HCT116 (cell line): ENCODE measurements around the gene SETD5. TPM values are rescaled to one million over a fixed set of nuclear protein-coding genes. Genes with fewer than 3 reads are reported as not detected.

Source experiments
- ATAC-seq: fragments of 200-7000 bp; cut with Tn5 transposase; 2 replicates; pipeline ENCODE4 v1.9.1; 2020; ENCODE audit warnings: mild to moderate bottlenecking, moderate library complexity
- BruUV-seq: library from RNA; stranded (reverse); fragments of 400-500 nt; replicated peaks from 2 replicates; lab custom pipeline; 2021; lab: Mats Ljungman, UMichigan
- CTCF ChIA-PET: fragments of 300-600 bp; sonication (Branson Sonifier 250); formaldehyde crosslinking; loops from one replicate; lab custom pipeline; 2021; ENCODE audit warnings: antibody characterized with exemption; lab: Charles Lee
- POLR2A ChIA-PET: fragments of 300-600, 350-600 bp; sonication (Branson Sonifier 250); formaldehyde crosslinking; loops from one replicate; lab custom pipeline; 2021; ENCODE audit warnings: antibody characterized with exemption; lab: Charles Lee
- RAD21 ChIA-PET, 2 experiments: fragments of 300-600 bp; sonication (Branson Sonifier 250); formaldehyde crosslinking; loops; one replicate each; lab custom pipeline; 2023; ENCODE audit warnings: low total read pairs in 2 of 2; ENCODE audit not compliant: uncharacterized antibody in 2 of 2, unreplicated experiment in 2 of 2, low non-redundant PET in 1 of 2; lab: Charles Lee
- DNase-seq: peaks from one replicate; pipeline ENCODE4 v3.0.0-alpha.2; 2010; ENCODE audit warnings: low read depth, low spot score
- H2AFZ ChIP-seq: fragments of 200-600 bp; shearing (Covaris generic), sonication (generic); 2 replicates; pipeline ENCODE4 v1.6.1; 2017; ENCODE audit warnings: low read depth, mixed run types, mixed read lengths, antibody characterized with exemption, low read length; ENCODE audit not compliant: poor library complexity, severe bottlenecking
- H3K27ac ChIP-seq: 2 replicates; pipeline ENCODE4 v1.5.1; 2012; ENCODE audit warnings: low read depth, low read length
- H3K27me3 ChIP-seq: fragments of 200-600 bp; sonication (generic); 2 replicates; pipeline ENCODE4 v1.6.1; 2016; ENCODE audit warnings: mixed run types, low read length, mixed read lengths; ENCODE audit not compliant: insufficient read depth
- H3K36me3 ChIP-seq, 2 experiments: fragments of 200-500 bp in 1 of 2; fragments of 200-600 bp in 1 of 2; sonication (Bioruptor generic) in 1 of 2; sonication (generic) in 1 of 2; 2 replicates each; pipeline versions ENCODE4 v1.5.1 to v1.6.1; 2014 to 2016; ENCODE audit warnings: low read length in 2 of 2, inconsistent platforms in 1 of 2, mixed read lengths in 1 of 2, mixed run types in 1 of 2; ENCODE audit not compliant: insufficient read depth in 2 of 2, control insufficient read depth in 1 of 2
- H3K4me1 ChIP-seq, 2 experiments: fragments of 200-600 bp in 1 of 2; sonication (generic) in 1 of 2; 2 replicates each; pipeline versions ENCODE4 v1.5.1 to v1.6.1; 2012 to 2017; ENCODE audit warnings: low read length in 2 of 2, inconsistent platforms in 1 of 2, mild to moderate bottlenecking in 1 of 2, mixed read lengths in 1 of 2, mixed run types in 1 of 2, moderate library complexity in 1 of 2; ENCODE audit not compliant: insufficient read depth in 2 of 2, control insufficient read depth in 1 of 2
- H3K4me2 ChIP-seq: fragments of 200-600 bp; sonication (generic); 2 replicates; pipeline ENCODE4 v1.6.1; 2017; ENCODE audit warnings: mixed run types, low read length, mixed read lengths
- H3K4me3 ChIP-seq, 2 experiments: fragments of 200-600 bp in 1 of 2; sonication (generic) in 1 of 2; replicated peaks in 1 of 2; 2 replicates each; pipeline ENCODE4 v1.5.1; 2011 to 2016; ENCODE audit warnings: low read length in 2 of 2, control low read depth in 1 of 2, low read depth in 1 of 2, mild to moderate bottlenecking in 1 of 2, mixed read lengths in 1 of 2, mixed run types in 1 of 2
- H3K79me2 ChIP-seq: fragments of 200-600 bp; sonication (generic); 2 replicates; pipeline ENCODE4 v1.6.1; 2017; ENCODE audit warnings: mild to moderate bottlenecking, mixed run types, low read length, moderate library complexity, mixed read lengths; ENCODE audit not compliant: insufficient read depth
- H3K9ac ChIP-seq: fragments of 200-600 bp; sonication (generic); 2 replicates; pipeline ENCODE4 v1.6.1; 2016; ENCODE audit warnings: low read length, mixed read lengths
- H3K9me2 ChIP-seq: fragments of 200-600 bp; sonication (generic), shearing (Covaris generic); 2 replicates; pipeline ENCODE4 v1.6.1; 2017; ENCODE audit warnings: mixed run types, mild to moderate bottlenecking, moderate library complexity; ENCODE audit not compliant: insufficient read depth
- H3K9me3 ChIP-seq, 2 experiments: fragments of 200-500 bp in 1 of 2; fragments of 200-600 bp in 1 of 2; sonication (Bioruptor generic) in 1 of 2; sonication (generic) in 1 of 2; 2 replicates each; pipeline ENCODE4 v1.6.1; 2014 to 2017; ENCODE audit warnings: low read length in 2 of 2, mixed read lengths in 2 of 2, inconsistent platforms in 1 of 2, low read depth in 1 of 2, mild to moderate bottlenecking in 1 of 2, mixed run types in 1 of 2, moderate library complexity in 1 of 2; ENCODE audit not compliant: control insufficient read depth in 1 of 2, insufficient read depth in 1 of 2
- H4K20me1 ChIP-seq: fragments of 200-600 bp; sonication (generic), shearing (Covaris generic); 2 replicates; pipeline ENCODE4 v1.6.1; 2017; ENCODE audit warnings: mixed run types, mild to moderate bottlenecking, moderate library complexity; ENCODE audit not compliant: insufficient read depth
- CBX3 ChIP-seq: IDR thresholded peaks from 2 replicates; pipeline ENCODE4 v1.6.1; 2012; ENCODE audit warnings: low read depth
- EGR1 ChIP-seq: IDR thresholded peaks from 2 replicates; pipeline ENCODE4 v1.6.1; 2012; ENCODE audit warnings: low read depth
- ELF1 ChIP-seq: IDR thresholded peaks from 2 replicates; pipeline ENCODE4 v1.6.1; 2012; ENCODE audit warnings: low read depth, borderline replicate concordance
- JUND ChIP-seq: IDR thresholded peaks from 2 replicates; pipeline ENCODE4 v1.6.1; 2012
- POLR2AphosphoS5 ChIP-seq: IDR thresholded peaks from 2 replicates; pipeline ENCODE4 v1.6.1; 2011; ENCODE audit warnings: mild to moderate bottlenecking, low read depth, low read length, moderate library complexity
- RAD21 ChIP-seq: IDR thresholded peaks from 2 replicates; pipeline ENCODE4 v1.6.1; 2012; ENCODE audit warnings: low read depth, mild to moderate bottlenecking
- SIN3A ChIP-seq: IDR thresholded peaks from 2 replicates; pipeline ENCODE4 v1.6.1; 2012; ENCODE audit warnings: low read depth
- SRF ChIP-seq: IDR thresholded peaks from 2 replicates; pipeline ENCODE4 v1.6.1; 2012; ENCODE audit warnings: low read depth
- TCF7L2 ChIP-seq: IDR thresholded peaks from 2 replicates; pipeline ENCODE4 v1.7.0; 2011; ENCODE audit warnings: borderline replicate concordance, inconsistent platforms; ENCODE audit not compliant: insufficient read depth, insufficient read length; ENCODE audit errors: extremely low read depth
- YY1 ChIP-seq: IDR thresholded peaks from 2 replicates; pipeline ENCODE4 v1.6.1; 2011; ENCODE audit warnings: low read length, low read depth, moderate library complexity, mild to moderate bottlenecking; ENCODE audit not compliant: insufficient replicate concordance; ENCODE audit errors: extremely low read depth
- ZFX ChIP-seq: fragments of 450-650 bp; IDR thresholded peaks from 2 replicates; pipeline ENCODE4 v1.6.1; 2017
- ZNF274 ChIP-seq: fragments of 200-500 bp; sonication (Bioruptor generic); IDR thresholded peaks from 2 replicates; pipeline ENCODE4 v1.6.1; 2014; ENCODE audit warnings: mild to moderate bottlenecking, low read depth, low read length, inconsistent platforms
- intact Hi-C: fragments of 100-400 bp; cut with micrococcal nuclease; formaldehyde crosslinking; loops from 2 replicates; pipeline ENCODE4 v1.10.0; 2022
- total RNA-seq: library from RNA; stranded (reverse); gene quantifications from one replicate; pipeline ENCODE4 v1.2.1, GENCODE V29; 2021; ENCODE audit not compliant: unreplicated experiment
- TF ChIP-seq, protein P1 (sequence below), 3 experiments: fragments of 200-600 bp in 1 of 3; sonication (generic) in 1 of 3; IDR thresholded peaks in 2 of 3; conservative IDR thresholded peaks in 1 of 3; 2 replicates each; pipeline ENCODE4 v1.5.1; 2012 to 2017; ENCODE audit warnings: low read depth in 2 of 3, low read length in 2 of 3, antibody characterized with exemption in 1 of 3, borderline replicate concordance in 1 of 3, control low read depth in 1 of 3, mild to moderate bottlenecking in 1 of 3, mixed read lengths in 1 of 3, mixed run types in 1 of 3, moderate library complexity in 1 of 3; ENCODE audit not compliant: insufficient read depth in 1 of 3
- TF ChIP-seq, protein P2 (sequence below): IDR thresholded peaks from 2 replicates; pipeline ENCODE4 v1.6.1; 2011; ENCODE audit warnings: mild to moderate bottlenecking, low read length, moderate library complexity; ENCODE audit not compliant: insufficient replicate concordance; ENCODE audit errors: extremely low read depth

The SETD5 gene
- total RNA-seq, 1 experiment from 2014 or later, result 141 TPM

DNA sequence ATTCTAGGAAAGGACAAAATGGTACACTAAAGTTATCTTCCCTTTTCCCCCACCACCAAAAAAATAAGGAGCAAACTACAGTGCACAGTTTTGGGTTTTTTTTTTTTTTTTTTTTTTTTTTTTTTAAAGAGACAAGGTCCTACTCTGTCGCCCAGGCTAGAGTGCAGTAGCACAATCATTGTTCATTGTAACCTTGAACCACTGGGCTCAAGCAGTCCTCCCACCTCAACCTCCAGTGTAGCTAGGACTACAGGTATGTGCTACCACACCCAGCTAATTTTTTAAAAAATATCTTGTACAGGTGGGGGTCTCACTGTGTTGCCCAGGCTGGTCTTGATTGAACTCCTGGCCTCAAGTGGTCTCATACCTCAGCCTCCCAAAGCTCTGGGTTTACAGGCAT is 14.9 kb downstream of the SETD5 start:
- Histone ChIP-seq H3K9ac (no peak overlapping the region), H3K9me2 (no peaks in the 10 kb centered on the region), H4K20me1 (peaks cover 72% of the 10 kb centered on the region), H3K9me3 (no peaks in the 10 kb centered on the region), H3K4me2 (no peak overlapping the region), H3K4me1 (peaks cover 6 to 8% of the 10 kb centered on the region in 2 experiments; a peak in 2 of 4 replicates), H3K27ac (no peak overlapping the region), H3K36me3 (no peaks in the 10 kb centered on the region; a peak in 2 of 4 replicates), H3K4me3 (no peak overlapping the region), H3K79me2 (peaks cover 100% of the 10 kb centered on the region), H2AFZ (no peak overlapping the region), H3K27me3 (no peaks in the 10 kb centered on the region)
- TF ChIP-seq POLR2AphosphoS5, result no peak
- TF ChIP-seq, protein P1, sequence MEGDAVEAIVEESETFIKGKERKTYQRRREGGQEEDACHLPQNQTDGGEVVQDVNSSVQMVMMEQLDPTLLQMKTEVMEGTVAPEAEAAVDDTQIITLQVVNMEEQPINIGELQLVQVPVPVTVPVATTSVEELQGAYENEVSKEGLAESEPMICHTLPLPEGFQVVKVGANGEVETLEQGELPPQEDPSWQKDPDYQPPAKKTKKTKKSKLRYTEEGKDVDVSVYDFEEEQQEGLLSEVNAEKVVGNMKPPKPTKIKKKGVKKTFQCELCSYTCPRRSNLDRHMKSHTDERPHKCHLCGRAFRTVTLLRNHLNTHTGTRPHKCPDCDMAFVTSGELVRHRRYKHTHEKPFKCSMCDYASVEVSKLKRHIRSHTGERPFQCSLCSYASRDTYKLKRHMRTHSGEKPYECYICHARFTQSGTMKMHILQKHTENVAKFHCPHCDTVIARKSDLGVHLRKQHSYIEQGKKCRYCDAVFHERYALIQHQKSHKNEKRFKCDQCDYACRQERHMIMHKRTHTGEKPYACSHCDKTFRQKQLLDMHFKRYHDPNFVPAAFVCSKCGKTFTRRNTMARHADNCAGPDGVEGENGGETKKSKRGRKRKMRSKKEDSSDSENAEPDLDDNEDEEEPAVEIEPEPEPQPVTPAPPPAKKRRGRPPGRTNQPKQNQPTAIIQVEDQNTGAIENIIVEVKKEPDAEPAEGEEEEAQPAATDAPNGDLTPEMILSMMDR (IDR thresholded peaks at IDR 0.05 in 2 of 3, conservative IDR thresholded peaks at IDR 0.05 in 1 of 3; ENCODE audit: borderline replicate concordance in 1 of 3, insufficient read depth in 1 of 3, low read depth in 2 of 3, low read length in 2 of 3), result no peak
- TF ChIP-seq EGR1, result no peak
- no peak for TF ChIP-seq ZFX
- TF ChIP-seq CBX3, result no peak
- no peak for TF ChIP-seq ELF1
- TF ChIP-seq ZNF274, result no peak
- ATAC-seq (no peak), DNase-seq (no peak)
- intact Hi-C loops, result no loop called here
- CTCF ChIA-PET, result no interaction called here
- RAD21 ChIA-PET, result no interaction called here
- POLR2A ChIA-PET, result no interaction called here
- no TSS peak for BruUV-seq

- H3K4me3 ChIP-seq, result no peak overlapping the region
- DNase-seq (no peak), ATAC-seq (no peak)
- H3K9ac ChIP-seq, result no peak overlapping the region
- POLR2A ChIA-PET, result interaction anchor here (2.3 kb wide), 1 partner anchor 18 kb away, joined by 8 read pairs; no protein-coding TSS in a partner anchor
- CTCF ChIA-PET, result no interaction called here
- H3K9me2 ChIP-seq, result no peaks in the 10 kb centered on the region
- TF ChIP-seq, protein P1 (IDR thresholded peaks at IDR 0.05 in 2 of 3, conservative IDR thresholded peaks at IDR 0.05 in 1 of 3; ENCODE audit: borderline replicate concordance in 1 of 3, insufficient read depth in 1 of 3, low read depth in 2 of 3, low read length in 2 of 3), result no peak
- TF ChIP-seq TCF7L2 (no peak), JUND (no peak), YY1 (no peak), SRF (no peak), RAD21 (no peak), ELF1 (no peak), ZFX (no peak), SIN3A (no peak)
- TF ChIP-seq, protein P2, sequence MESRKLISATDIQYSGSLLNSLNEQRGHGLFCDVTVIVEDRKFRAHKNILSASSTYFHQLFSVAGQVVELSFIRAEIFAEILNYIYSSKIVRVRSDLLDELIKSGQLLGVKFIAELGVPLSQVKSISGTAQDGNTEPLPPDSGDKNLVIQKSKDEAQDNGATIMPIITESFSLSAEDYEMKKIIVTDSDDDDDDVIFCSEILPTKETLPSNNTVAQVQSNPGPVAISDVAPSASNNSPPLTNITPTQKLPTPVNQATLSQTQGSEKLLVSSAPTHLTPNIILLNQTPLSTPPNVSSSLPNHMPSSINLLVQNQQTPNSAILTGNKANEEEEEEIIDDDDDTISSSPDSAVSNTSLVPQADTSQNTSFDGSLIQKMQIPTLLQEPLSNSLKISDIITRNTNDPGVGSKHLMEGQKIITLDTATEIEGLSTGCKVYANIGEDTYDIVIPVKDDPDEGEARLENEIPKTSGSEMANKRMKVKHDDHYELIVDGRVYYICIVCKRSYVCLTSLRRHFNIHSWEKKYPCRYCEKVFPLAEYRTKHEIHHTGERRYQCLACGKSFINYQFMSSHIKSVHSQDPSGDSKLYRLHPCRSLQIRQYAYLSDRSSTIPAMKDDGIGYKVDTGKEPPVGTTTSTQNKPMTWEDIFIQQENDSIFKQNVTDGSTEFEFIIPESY, result no peak
- no peak overlapping the region for H2AFZ ChIP-seq
- H3K4me2 ChIP-seq, result no peak overlapping the region
- no TSS peak for BruUV-seq
- RAD21 ChIA-PET, result no interaction called here
- no peaks in the 10 kb centered on the region; a peak in 1 of 4 replicates for H3K36me3 ChIP-seq
- intact Hi-C loops, result no loop called here
- no peak overlapping the region for H3K27ac ChIP-seq
- peaks cover 56% of the 10 kb centered on the region for H4K20me1 ChIP-seq
- peaks cover 100% of the 10 kb centered on the region for H3K79me2 ChIP-seq
- H3K4me1 ChIP-seq, result peaks cover 13 to 14% of the 10 kb centered on the region in 2 experiments; a peak in 3 of 4 replicates
- H3K27me3 ChIP-seq, result no peaks in the 10 kb centered on the region
- H3K9me3 ChIP-seq, result no peaks in the 10 kb centered on the region
These were observed 17.4 kb downstream of the SETD5 start for GRCh38 chr3:9414826-9415225.
